ENCODE measurements around the gene SOCS4. TPM values are rescaled to one million over a fixed set of nuclear protein-coding genes. Genes with fewer than 3 reads are reported as not detected.

SOCS4 gene
- total and polyA plus RNA-seq, 2 experiments from 2014 or later = 17.7 to 24.9 TPM

- TF ChIP-seq STAT1 (IDR thresholded peaks at IDR 0.05; ENCODE audit: unreplicated experiment) (no peak), CREB1 (CRISPR knock-in tag; IDR thresholded peaks at IDR 0.05; ENCODE audit: low read depth) (no peak), POLR2AphosphoS5 (IDR thresholded peaks at IDR 0.05; ENCODE audit: low read depth) (no peak), NANOG (IDR thresholded peaks at IDR 0.05; ENCODE audit: borderline replicate concordance) (no peak), ZNF114 (CRISPR knock-in tag; IDR thresholded peaks at IDR 0.05) (no peak), EZH2 (IDR thresholded peaks at IDR 0.05; ENCODE audit: low read depth, unreplicated experiment) (no peak), CTCF (conservative IDR thresholded peaks at IDR 0.05; ENCODE audit: low read depth in 2 of 2) (no peak), EZH2phosphoT487 (IDR thresholded peaks at IDR 0.05; ENCODE audit: unreplicated experiment) (no peak), REST (IDR thresholded peaks at IDR 0.05; ENCODE audit: unreplicated experiment) (no peak), ZNF462 (CRISPR knock-in tag; IDR thresholded peaks at IDR 0.05) (no peak), JUNB (IDR thresholded peaks at IDR 0.05; ENCODE audit: unreplicated experiment) (no peak), ZNF331 (CRISPR knock-in tag; IDR thresholded peaks at IDR 0.05; ENCODE audit: low read depth) (no peak)
- TF ChIP-seq, protein P1, sequence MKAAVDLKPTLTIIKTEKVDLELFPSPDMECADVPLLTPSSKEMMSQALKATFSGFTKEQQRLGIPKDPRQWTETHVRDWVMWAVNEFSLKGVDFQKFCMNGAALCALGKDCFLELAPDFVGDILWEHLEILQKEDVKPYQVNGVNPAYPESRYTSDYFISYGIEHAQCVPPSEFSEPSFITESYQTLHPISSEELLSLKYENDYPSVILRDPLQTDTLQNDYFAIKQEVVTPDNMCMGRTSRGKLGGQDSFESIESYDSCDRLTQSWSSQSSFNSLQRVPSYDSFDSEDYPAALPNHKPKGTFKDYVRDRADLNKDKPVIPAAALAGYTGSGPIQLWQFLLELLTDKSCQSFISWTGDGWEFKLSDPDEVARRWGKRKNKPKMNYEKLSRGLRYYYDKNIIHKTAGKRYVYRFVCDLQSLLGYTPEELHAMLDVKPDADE (IDR thresholded peaks at IDR 0.05) = no peak
- no peak for ATAC-seq
- peaks cover 47% of the 10 kb centered on the region for H3K36me3 Mint-ChIP-seq (ENCODE audit: low read depth)
Measured at GRCh38 chr14:55066223-55066622, 39.2 kb downstream of the SOCS4 start.

More at GRCh38 chr14:55066223-55066622, 39.2 kb downstream of the SOCS4 start:
- no peak overlapping the region for H3K27ac ChIP-seq (ENCODE audit: low read depth)
- no peak overlapping the region for H3K4me3 ChIP-seq
- H3K4me2 ChIP-seq = no peak overlapping the region
- Mint-ChIP-seq H3K4me3 (no peak overlapping the region), H3K4me1 (no peaks in the 10 kb centered on the region), H3K27ac (no peak overlapping the region), H3K27me3 (ENCODE audit: insufficient read depth, low read depth, poor library complexity) (peaks cover 4% of the 10 kb centered on the region), H3K9me3 (no peaks in the 10 kb centered on the region)
- peaks cover 19% of the 10 kb centered on the region for H3K79me2 ChIP-seq (replicated peaks; ENCODE audit: insufficient read depth)
- H3K36me3 ChIP-seq (ENCODE audit: insufficient read depth) = peaks cover 25% of the 10 kb centered on the region
- no peaks in the 10 kb centered on the region for H3K4me1 ChIP-seq (ENCODE audit: insufficient read depth)
- no peaks in the 10 kb centered on the region for H3K9me2 ChIP-seq (ENCODE audit: insufficient read depth)
- H3F3A ChIP-seq (replicated peaks; ENCODE audit: low read depth) = no peaks in the 10 kb centered on the region
- no peak for DNase-seq (ENCODE audit: low spot score)
- peaks cover 8% of the 10 kb centered on the region for H4K20me1 ChIP-seq (replicated peaks; ENCODE audit: insufficient read depth)
- no peak overlapping the region for H2AFZ ChIP-seq
- no peaks in the 10 kb centered on the region for H3K27me3 ChIP-seq (ENCODE audit: insufficient read depth)

Data from GM23338 (cell line).